Activated CD8-positive, alpha-beta T cell treated with anti-CD3 and anti-CD28 coated beads for 36 hours (primary cell): ENCODE measurements around the gene ROBO2. TPM values are rescaled to one million over a fixed set of nuclear protein-coding genes. Genes with fewer than 3 reads are reported as not detected.

Source experiments
- ATAC-seq: fragments of 200-7000 bp; cut with Tn5 transposase; one replicate; pipeline ENCODE4 v1.10.0; 2021; ENCODE audit warnings: mild to moderate bottlenecking, moderate library complexity
- CTCF ChIA-PET: fragments of 350-600 bp; sonication (Branson Sonifier 250); formaldehyde crosslinking; loops from one replicate; lab custom pipeline; 2021; ENCODE audit warnings: antibody characterized with exemption; lab: Charles Lee
- POLR2A ChIA-PET: fragments of 350-600 bp; sonication (Branson Sonifier 250); formaldehyde crosslinking; loops from one replicate; lab custom pipeline; 2021; ENCODE audit warnings: antibody characterized with exemption; lab: Charles Lee
- DNase-seq: peaks from one replicate; pipeline ENCODE4 v3.0.0-alpha.2; 2020
- H3K27ac Mint-ChIP-seq: one replicate; pipeline ENCODE4 v1.8.0; 2021; ENCODE audit warnings: mild to moderate bottlenecking, mixed read lengths
- H3K27me3 Mint-ChIP-seq: one replicate; pipeline ENCODE4 v1.8.0; 2021; ENCODE audit warnings: mixed read lengths
- H3K36me3 Mint-ChIP-seq: one replicate; pipeline ENCODE4 v1.8.0; 2021; ENCODE audit warnings: low read depth, mixed read lengths
- H3K4me1 Mint-ChIP-seq: one replicate; pipeline ENCODE4 v1.8.0; 2021; ENCODE audit warnings: low read depth, mixed read lengths
- H3K4me3 Mint-ChIP-seq: one replicate; pipeline ENCODE4 v1.8.0; 2021; ENCODE audit warnings: mild to moderate bottlenecking, moderate library complexity, mixed read lengths
- H3K9me3 Mint-ChIP-seq: one replicate; pipeline ENCODE4 v1.8.0; 2021; ENCODE audit warnings: mixed read lengths
- intact Hi-C: fragments of 100-400 bp; cut with micrococcal nuclease; formaldehyde crosslinking; loops from one replicate; pipeline ENCODE4 v1.10.0; 2022
- total RNA-seq, 2 experiments: library from RNA; stranded (reverse); gene quantifications; one replicate each; pipeline ENCODE4 v1.2.3, GENCODE V29; 2021
- TF ChIP-seq, protein P1 (sequence below): fragments of 200-600 bp; IDR thresholded peaks from one replicate; pipeline ENCODE4 v1.8.0; 2022; ENCODE audit warnings: antibody characterized with exemption, mild to moderate bottlenecking

ROBO2 gene
- total RNA-seq, 2 experiments from 2014 or later, result not detected

DNA sequence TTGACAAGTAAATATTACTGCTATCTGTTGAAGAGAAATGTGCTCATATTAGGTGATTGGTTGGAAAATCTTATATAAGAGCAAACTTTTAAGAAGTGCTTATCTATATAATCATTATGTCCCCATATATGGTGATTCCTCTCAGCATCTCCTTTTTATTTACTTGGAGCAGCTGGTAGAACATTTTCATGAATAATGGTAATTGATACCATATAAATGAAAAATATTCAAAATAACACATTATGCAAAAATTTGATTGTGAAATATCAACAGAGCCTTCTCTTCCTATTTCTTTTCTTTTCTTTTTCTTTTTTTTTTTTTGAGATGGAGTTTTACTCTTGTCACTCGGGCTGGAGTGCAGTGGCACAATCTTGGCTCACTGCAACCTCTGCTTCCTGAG lies 56.2 kb downstream of the ROBO2 start:
- Mint-ChIP-seq H3K4me1 (no peaks in the 10 kb centered on the region), H3K4me3 (no peak overlapping the region), H3K36me3 (no peaks in the 10 kb centered on the region), H3K27ac (no peak overlapping the region), H3K27me3 (no peaks in the 10 kb centered on the region), H3K9me3 (peaks cover 9% of the 10 kb centered on the region)
- no peak for ATAC-seq
- intact Hi-C loops, result no loop called here
- no peak for DNase-seq
- ChIA-PET POLR2A (no interaction called here), CTCF (no interaction called here)
- TF ChIP-seq, protein P1, sequence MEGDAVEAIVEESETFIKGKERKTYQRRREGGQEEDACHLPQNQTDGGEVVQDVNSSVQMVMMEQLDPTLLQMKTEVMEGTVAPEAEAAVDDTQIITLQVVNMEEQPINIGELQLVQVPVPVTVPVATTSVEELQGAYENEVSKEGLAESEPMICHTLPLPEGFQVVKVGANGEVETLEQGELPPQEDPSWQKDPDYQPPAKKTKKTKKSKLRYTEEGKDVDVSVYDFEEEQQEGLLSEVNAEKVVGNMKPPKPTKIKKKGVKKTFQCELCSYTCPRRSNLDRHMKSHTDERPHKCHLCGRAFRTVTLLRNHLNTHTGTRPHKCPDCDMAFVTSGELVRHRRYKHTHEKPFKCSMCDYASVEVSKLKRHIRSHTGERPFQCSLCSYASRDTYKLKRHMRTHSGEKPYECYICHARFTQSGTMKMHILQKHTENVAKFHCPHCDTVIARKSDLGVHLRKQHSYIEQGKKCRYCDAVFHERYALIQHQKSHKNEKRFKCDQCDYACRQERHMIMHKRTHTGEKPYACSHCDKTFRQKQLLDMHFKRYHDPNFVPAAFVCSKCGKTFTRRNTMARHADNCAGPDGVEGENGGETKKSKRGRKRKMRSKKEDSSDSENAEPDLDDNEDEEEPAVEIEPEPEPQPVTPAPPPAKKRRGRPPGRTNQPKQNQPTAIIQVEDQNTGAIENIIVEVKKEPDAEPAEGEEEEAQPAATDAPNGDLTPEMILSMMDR, result no peak

GRCh38 chr3:77096966-77097890 lies 57.3 kb downstream of the ROBO2 start:
- Mint-ChIP-seq H3K27ac (no peak overlapping the region), H3K4me3 (no peak overlapping the region), H3K4me1 (no peaks in the 10 kb centered on the region), H3K36me3 (no peaks in the 10 kb centered on the region), H3K27me3 (no peaks in the 10 kb centered on the region), H3K9me3 (peaks cover 9% of the 10 kb centered on the region)
- intact Hi-C loops, result no loop called here
- no peak for DNase-seq
- ChIA-PET POLR2A (no interaction called here), CTCF (no interaction called here)
- no peak for ATAC-seq
- TF ChIP-seq, protein P1, result no peak

GRCh38 chr3:77102951-77103769 lies 63.3 kb downstream of the ROBO2 start:
- DNase-seq (no peak), ATAC-seq (no peak)
- no peak overlapping the region for H3K4me3 Mint-ChIP-seq
- H3K36me3 Mint-ChIP-seq, result no peaks in the 10 kb centered on the region
- peaks cover 2% of the 10 kb centered on the region for H3K9me3 Mint-ChIP-seq
- CTCF ChIA-PET, result interaction anchor here (1.8 kb wide), 1 partner anchor 9 kb away, joined by 4 read pairs; no protein-coding TSS in a partner anchor
- H3K27me3 Mint-ChIP-seq, result no peaks in the 10 kb centered on the region
- POLR2A ChIA-PET, result no interaction called here
- intact Hi-C loops, result no loop called here
- no peaks in the 10 kb centered on the region for H3K4me1 Mint-ChIP-seq
- no peak overlapping the region for H3K27ac Mint-ChIP-seq
- TF ChIP-seq, protein P1, result no peak

DNA sequence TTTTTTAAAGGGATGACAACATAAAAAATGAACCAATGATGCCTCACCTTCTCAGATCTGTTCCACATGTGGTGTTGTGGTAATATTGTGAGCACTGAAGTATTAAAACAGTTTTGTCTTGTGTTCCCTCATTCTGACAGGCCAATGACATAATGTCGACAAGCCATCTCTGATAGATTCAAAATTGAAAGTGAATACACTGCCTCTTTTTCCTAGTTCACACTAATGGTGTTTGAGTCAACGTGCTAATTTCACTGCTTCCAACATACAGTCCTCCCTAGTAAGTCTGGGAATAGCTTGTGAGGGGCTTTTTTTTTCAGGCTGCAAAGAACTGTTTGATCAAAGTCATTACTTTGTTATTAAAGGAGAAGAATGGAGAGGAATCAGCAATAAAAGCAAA lies 82.8 kb downstream of the ROBO2 start:
- ChIA-PET POLR2A (no interaction called here), CTCF (no interaction called here)
- no peaks in the 10 kb centered on the region for H3K27me3 Mint-ChIP-seq
- DNase-seq, result no peak
- H3K27ac Mint-ChIP-seq, result no peak overlapping the region
- H3K36me3 Mint-ChIP-seq, result no peaks in the 10 kb centered on the region
- no peak for ATAC-seq
- no peaks in the 10 kb centered on the region for H3K4me1 Mint-ChIP-seq
- intact Hi-C loops, result no loop called here
- TF ChIP-seq, protein P1, result no peak
- no peak overlapping the region for H3K4me3 Mint-ChIP-seq
- peaks cover 4% of the 10 kb centered on the region for H3K9me3 Mint-ChIP-seq
